GM19238 (cell line): Measurements from ENCODE around the gene EPRS1.
"Not testable (repeated sequence)": the region's sequence is repeated elsewhere in the genome, so short reads cannot be mapped to it uniquely, and the experiment has no call there.

Experiments
- DNase-seq: peaks from one replicate; pipeline ENCODE4 v3.0.0; 2011; ENCODE audit warnings: low spot score; ENCODE audit not compliant: insufficient read length

Gene EPRS1

DNA sequence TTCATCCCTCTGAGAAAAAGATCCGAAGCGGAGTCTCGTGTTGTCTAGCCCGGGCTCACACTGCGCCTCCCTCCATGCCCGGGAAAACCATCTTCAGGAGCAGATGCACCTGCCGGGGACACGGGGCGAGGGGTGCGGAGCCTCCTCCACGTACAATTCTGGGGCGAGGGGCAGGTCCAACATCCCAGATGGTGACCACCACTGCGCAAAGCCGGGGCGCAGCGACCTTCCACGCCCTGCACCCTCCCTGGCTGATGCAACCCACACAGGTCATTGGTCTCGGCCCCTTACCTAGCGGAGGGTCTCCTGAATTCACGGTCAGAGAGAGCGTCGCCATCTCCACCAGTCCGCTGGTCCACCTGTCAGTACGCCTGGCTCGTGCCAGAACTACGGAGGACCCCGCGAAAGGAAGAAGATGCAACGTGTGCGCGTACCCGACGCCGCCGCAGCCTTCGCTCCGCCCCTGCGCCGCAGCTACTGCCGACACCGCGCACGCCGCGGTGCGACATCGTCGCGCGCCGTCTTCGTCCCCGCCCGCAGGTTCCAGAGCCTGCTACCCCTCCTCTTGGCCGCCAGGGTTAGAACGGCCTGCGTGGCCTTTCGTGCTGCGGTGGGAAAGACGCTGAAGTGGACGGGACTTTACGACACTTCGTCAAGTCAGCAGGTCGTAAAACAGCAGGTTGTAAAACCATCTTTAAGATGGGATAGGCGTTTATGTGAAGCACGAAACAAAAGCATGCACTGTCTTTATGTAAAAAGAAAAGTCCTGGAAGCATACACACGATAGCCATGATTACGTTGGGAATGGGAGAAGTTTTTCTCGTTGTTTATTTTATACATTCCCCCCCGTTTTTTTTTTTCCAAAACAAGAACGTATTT is at the start of gene EPRS1:
EPRS1 (minus strand) TSS at position 454 of the 879 bp plus-strand sequence; CDS start at position 337, 117 bp downstream.
- peak; percentile 85 for DNase-seq

DNA sequence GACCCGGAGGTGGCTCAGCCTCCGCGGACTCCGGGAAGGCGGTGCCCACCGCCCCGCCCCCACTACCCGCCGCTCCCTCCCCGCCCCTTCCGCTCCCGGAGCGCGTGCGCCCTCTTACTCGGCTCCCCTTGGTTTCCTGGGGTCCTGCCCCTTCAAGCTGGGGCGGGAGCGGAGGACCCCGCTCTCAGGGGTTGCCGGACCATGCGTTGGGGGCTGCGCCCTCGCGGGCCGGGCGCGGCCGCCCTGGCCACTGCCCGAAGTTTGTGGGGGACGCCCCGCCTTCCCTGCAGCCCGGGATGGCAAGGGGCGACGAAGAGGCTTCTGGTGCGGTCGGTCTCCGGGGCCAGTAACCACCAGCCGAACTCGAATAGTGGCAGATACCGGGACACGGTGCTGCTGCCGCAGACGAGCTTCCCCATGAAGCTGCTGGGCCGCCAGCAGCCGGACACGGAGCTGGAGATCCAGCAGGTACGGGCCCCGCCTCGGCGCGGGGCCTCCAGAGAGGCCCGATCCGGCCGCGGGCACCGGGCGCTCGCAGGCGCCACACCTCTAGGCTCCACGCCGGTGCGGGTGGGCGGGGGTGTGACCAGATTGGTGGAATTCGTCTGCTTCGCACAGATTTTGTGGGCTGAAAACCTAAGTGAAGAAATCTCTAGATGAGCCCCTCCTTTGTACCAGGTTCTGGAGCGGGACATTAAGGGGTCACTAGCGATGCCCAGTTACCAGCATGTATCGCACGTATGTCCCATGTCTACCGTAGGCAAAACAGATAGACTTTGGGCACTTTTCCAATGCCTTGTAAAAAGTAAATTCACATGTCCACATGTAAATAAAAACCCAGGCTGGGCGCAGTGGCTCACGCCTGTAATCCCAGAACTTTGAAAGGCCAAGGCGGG is 48.0 kb upstream of the EPRS1 start, which contains the start of gene IARS2:
IARS2 (plus strand) TSS at position 117 of the 896 bp plus-strand sequence; CDS start at position 202, 85 bp downstream.
- DNase-seq: peak; percentile 75

DNA sequence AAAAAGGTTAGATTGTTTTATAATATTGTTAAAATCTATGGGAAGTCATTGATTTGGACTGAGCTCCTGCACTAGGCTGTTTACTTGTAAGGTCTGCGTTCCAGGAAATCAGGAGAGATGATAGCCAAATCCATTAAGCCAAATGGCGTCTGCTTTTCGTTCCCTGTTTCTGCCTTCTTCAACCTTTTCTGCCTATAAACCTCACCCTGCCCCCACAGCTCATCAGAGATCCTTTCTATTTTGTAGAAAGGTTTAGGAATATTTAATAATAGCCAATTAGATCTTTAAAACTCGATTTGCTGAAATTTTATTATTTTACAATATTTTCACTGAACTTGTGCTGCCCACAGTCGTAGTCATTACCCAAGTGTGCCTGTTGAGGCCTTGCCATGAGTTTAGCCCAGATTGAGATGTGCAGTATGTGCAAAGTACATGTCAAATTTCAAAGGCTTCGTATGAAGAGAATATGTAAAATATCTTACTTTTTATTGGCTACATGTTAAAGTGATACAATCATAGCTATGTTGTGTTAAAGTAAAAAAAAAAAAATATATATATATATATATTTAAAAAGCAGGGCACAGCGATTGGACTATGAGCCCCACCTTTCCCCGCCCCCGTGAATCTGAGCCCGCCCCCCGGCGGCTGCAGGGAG is 47.2 kb upstream of the EPRS1 start:
- DNase-seq: no peak

DNA sequence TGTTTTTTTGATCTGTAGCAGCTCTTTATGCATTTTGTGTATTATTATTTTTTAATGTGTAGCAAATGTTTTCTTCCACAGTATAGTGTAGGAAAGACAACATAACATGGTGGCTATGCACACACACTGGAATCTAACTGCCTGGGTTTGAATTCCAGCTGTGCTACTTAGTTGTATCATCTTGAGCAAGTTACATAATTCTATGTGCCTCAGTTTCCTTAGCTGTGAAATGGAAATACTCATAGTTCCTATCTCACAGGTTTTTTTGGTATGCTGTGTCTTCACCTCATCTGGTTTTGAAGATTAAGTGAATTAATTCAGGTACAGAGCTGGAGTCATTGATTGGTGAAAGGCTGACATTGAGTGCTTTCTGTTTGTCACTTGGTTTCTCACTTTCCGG is 46.4 kb upstream of the EPRS1 start:
- no peak for DNase-seq

DNA sequence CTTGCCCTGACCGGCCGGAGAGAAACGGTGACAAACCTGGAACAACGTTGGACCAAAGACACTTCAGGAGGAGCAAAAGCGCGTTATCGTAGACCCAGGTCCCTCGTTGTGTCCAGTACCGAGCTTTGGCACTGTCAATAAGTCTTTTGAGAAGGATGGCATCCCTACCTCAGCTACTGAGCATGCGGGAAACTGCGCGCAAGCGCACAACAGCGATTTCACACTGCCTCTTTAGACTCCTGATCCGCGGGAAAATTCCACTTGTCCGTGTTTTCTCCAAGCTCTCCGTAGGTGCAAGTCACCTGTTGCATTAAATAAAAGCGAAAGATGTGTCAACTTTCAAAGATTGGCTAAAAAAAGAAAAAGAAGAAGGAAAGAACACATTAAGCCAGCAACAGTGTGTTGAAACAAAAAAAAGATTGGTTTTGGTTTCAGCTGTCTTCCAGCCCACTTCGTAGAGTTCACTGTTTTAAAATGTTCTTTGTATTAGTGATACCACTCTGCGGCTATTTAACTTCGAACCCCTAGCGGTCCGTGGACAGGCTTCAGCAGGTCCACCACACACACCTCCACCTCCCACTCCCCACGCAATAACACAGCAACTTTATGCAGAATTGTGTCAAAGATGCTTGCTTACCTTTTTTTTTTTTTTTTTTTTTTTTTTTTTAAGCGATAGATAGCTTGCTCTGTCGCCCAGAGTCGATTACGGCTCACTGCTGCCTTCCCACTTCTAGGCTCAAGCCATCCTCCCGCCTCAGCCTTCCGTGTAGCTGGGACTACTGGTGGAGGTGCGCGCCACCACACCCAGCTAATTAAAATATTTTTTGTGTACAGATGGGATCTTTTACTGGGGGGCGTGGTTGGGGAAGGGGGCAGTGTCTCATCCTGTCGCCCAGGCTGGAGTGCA is 43.6 kb upstream of the EPRS1 start, which contains the start of gene BPNT1:
BPNT1 (minus strand) TSS at position 139 of the 907 bp plus-strand sequence. CDS start 9,942 bp downstream, outside the sequence.
- peak; percentile 62 for DNase-seq

DNA sequence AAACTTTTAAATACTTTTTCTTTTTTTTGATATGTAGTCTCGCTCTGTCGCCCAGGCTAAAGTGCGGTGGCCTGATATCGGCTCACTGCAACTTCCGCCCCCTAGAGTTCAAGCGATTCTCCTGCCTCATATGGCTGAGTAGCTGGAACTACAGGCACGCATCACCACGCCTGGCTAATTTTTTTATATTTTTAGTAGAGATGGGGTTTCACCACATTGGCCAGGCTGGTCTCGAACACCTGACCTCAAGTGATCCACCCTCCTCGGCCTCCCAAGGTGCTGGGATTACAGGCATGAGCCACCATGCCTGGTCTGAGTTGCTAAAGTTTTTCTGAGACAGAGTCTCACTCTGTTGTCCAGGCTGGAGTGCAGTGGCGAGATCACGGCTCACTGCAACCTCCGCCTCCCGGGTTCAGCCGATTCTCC is 40.0 kb upstream of the EPRS1 start:
- DNase-seq: not testable (repeated sequence)

DNA sequence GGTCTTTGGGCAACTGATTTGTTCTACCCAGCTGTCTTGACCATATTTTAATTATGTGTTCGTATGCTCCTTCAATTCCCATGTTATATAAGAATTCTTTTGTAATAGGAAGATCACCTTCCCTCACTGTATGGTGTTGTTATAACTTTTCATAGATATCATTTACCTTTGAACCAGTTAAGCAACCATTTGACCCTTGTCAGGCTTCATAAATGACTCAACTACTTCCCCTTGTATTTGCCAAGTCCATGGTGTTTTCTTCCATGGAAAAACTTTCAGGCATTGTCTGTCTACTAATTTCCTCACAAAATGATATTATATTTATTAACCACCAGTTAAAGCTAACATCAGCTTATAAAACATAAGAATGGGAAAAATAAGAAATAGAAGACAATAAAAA is 38.2 kb upstream of the EPRS1 start:
- DNase-seq: no peak

DNA sequence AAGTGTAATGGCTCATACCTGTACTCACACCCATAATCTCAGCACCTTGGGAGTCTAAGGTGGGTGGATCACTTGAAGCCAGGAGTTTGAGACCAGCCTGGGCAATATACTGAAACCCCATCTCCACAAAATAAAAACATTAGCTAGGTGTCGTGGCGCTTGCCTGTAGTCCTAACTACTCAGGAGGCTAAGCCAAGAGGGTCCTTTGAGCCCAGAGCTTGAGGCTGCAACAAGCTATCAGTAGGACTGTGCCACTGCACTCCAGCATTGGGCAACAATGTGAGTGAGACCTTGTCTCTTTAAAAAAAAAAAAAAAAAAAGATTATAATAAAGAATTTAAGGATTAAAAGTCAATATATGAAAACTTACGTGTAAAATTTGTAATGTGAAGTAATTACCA is 31.6 kb upstream of the EPRS1 start:
- DNase-seq: no peak

DNA sequence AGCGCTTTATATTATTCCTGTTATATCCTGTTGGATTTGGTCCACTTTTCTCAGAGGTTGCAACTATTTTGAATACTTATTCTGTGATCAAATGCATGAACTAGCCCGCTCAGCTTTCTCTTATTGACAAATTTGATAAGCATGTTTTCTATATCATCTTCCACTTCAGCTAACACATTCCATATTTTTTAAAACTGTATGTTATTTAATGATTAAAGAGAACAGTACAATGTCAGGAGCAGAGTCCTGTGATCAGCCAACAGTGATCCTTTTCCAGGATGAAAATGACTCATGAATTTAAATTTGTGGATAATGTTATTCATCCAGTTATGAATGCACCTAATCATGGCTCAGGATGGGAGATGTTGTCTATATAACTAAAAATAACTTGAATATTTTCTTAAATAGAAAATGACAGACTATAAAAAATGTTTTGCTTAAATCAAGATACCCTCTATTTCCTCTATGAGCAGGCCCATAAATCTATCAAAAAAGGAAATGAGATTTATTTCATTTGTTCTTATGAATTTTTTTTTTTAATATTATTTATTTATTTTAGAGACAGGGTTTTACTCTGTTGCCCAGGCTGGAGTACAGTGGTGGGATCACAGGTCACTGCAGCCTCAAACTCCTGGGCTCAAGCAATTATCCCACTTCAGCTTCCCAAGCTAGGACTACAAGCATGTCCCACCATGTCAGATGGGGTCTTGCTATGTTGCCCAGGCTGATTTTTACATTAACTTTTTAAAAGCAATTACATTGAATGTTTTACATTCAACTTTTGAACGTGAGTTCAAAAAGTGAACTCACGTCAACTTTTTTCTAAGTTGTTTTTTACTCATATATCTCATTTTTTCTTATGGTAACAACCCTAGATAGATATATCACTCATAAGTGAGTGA is 30.8 kb upstream of the EPRS1 start:
- DNase-seq: no peak

DNA sequence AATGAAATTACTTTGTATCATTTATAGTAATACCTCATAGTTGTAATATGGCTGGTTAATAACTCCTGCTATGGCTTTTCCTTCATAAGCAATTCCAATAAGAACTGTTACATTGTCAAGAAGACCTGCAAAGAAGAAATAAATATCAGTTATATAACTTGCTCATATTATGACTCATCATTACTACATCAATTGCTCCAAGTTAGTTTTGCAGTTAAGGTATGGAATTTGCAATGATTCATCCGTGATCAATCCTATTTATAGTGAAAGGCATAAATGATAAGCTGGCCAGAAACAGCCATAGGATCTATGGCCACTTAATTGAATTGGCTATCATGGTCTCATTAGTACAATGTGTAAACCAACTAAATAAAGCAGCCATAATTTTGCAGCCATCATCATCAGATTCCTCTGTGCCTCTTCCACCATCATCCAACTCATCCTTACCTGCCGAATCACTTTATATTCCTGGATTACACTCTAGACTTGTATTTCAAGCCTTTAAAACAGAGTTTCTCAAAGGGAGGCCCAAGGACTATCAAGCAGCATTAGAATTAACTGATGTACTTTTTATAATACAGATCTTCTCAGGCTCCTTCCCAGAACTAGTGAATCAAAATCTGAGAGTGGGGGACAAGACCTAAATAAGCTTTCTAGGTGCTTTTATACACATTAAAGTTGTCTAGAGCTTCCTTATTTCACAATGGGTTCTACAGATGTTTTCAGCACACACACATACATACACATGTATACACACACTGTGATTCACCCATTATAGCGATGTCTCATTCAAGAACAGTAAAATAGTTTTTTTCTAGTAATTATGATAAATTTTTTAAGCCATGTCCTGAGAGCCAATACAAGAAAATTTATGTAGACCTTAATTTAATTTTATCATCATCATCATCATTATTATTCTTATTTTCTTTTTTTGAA is 21.2 kb upstream of the EPRS1 start:
- DNase-seq: no peak

DNA sequence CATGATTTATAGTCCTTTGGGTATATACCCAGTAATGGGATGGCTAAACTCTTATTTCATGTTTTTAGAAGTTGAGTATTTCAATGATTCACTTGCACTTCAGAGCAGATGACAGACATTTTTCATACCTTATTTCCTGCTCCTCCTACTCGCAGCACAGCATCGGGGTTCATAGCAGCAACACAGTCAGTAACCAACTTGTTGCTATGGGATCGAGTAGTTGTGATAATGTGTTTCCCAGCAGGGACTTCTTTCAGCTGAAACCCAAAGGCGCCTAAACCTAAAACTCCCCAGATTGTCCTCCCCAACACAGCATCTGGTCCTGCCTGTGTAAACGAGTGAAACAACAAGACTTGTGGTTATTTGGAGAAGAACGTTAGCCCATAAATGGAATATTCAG is 16.3 kb upstream of the EPRS1 start:
- DNase-seq: no peak

DNA sequence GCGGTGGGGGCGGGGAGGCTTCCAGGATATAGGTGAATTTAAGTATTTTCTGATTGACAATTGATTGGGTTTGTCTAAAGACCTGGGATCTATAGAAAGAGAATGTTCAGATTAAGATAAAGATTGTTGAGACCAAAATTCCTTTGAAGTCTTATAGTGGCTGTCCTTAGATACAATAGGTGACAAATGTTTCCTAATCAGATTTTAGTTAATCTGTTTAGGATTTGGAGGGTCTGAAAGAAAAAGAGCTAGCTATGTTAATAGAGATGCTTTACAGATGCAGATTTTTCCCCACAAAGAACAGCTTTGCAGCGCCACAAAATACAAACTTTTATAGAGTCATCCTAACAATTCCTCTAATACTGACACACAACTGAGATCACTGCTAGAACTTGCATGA is 14.6 kb upstream of the EPRS1 start:
- no peak for DNase-seq

DNA sequence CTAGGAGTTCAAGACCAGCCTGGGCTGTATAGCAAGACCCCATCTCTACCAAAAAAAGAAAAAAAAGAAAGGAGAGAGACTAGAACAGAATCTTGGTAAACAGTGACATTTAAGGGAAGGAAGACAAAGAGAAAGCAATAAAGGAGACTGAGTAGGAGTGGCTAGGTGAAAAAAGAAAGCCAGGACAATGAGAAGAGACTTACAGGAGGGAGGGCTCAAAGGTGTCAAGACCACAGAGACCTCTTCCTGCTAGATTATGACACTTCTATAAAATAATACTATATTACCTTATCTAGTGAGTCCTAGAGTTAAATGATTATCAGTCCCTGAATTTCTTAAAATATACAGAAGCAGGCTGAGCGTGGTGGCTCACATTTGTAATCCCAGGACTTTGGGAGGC is 10.1 kb upstream of the EPRS1 start:
- no peak for DNase-seq

DNA sequence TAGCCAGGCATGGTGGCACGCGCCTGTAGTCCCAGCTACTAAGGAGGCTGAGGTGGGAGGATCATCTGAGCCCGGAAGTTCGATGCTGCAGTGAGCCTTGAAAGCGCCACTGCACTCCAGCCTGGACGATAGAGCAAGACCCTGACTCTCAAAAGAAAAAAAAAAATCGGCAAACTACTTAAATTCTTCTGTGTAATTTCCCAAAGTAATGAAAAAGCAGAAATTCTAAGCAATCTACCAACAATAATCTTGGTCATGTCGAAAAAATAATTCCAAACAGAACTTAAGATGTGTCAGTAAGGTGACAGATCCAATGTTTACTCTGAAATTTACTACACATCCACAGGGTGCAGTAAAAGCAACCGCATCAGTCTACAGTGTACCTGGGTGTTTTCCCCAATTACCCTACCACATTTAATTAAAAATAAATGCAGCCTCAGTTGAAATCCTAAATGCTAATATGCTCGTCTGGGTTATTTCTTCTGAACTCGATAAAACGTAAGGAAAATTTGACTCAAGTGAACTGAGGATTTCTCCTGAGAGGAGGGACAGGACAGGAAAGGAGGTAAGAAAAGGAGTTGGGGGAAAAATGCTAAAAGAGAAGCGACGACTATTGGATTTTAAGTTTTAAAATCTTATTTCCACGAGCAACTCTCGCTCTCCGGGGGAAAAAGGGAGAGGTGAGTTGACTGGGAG is 801 bp downstream of the EPRS1 start:
- no peak for DNase-seq

DNA sequence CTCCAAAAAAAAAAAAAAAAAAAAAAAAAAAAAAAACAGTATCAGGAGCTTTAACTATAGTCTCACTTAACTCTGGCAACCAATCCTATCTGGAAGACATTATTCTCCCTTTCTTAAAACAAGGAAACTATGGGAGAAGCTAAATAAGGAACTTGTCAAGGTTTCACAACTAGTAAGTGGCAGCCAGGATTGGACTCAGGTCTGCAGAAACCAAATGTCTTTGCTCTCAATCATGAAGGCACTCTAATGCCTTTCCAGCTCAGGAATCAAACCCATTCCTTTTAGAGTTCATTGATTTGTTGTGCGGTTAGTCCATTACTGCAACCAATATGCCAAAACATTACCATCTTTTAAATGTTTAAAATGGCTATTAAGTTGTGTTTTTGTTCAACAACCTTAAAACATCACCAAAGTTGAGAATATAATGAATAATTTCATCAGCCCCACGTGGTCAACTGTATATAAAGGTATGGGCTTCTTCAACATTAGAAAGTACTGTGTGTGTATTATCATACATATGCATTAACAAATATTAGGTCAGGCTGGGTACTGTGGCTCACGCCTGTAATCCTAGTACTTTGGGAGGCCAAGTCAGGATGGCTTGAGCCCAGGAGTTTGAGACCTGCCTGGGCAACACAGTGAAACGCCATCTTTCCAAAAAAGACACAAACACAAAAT is 1.5 kb downstream of the EPRS1 start:
- no peak for DNase-seq

DNA sequence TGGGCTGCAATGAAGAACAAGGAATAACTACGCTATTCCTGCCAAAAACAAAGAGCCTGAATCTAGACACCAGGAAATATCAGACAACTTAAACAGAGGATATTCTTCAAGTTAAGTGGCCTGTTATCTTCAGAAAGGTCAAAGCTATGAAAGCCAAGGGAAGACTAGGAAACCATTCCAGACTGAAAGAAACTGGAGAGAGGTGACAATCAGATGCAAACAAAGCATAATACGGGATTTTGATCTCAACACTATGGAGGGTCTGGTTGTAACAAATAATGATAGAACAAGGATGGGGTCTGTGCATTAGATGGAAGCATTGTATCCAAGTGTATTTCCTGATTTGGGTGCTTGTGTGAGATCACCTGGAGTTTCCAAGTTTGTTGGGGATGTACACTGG is 2.7 kb downstream of the EPRS1 start:
- no peak for DNase-seq

DNA sequence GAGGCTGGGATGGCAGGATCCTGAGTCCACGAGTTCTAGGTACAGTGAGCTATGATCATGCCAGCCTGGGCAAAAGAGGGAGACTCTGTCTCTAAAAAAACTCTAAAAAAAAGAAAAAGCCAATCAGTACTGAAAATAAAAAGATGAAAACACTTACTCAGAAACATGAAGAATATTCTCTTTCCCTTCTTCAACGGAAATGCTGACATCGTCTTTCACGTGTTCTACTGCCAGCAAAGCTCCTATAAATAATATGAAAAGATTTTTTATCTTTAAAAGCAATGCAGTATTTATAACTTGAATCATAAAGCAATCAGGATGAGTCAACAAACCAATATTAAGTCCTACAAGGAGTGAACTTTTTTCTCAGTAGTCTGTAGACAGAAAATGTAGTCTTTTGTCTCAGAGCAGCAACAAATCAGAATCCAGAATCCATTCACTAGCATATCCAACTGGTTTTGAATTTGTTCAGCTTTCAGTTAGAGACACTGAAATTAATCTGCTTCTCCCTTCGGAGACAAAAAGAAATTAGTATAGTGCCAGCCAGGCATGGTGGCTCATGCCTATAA is 6.2 kb downstream of the EPRS1 start:
- DNase-seq: no peak
